IMR-90 (cell line): ENCODE data around the gene MCF2L2. TPM values are rescaled to one million over a fixed set of nuclear protein-coding genes. Genes with fewer than 3 reads are reported as not detected.

Experiments used
- ATAC-seq: fragments of 200-7000 bp; cut with Tn5 transposase; 2 replicates; pipeline ENCODE4 v1.9.1; 2020; ENCODE audit warnings: low read depth, mild to moderate bottlenecking, moderate library complexity
- BruUV-seq: library from RNA; stranded (reverse); fragments of 400-500 nt; replicated peaks from 2 replicates; lab custom pipeline; 2021; lab: Mats Ljungman, UMichigan
- CTCF ChIA-PET: fragments of 300-600 bp; formaldehyde crosslinking; extraction: SDS; loops from one replicate; lab custom pipeline; 2021; ENCODE audit warnings: antibody characterized with exemption; lab: Yijun Ruan, JAX
- POLR2A ChIA-PET: fragments of 300-600 bp; sonication (Branson Sonifier 250); formaldehyde crosslinking; loops from one replicate; lab custom pipeline; 2022; ENCODE audit warnings: antibody characterized with exemption; ENCODE audit not compliant: unreplicated experiment; lab: Charles Lee
- DNase-seq: peaks from one replicate; pipeline ENCODE4 v3.0.0; 2013
- H2AFZ ChIP-seq: replicated peaks from 2 replicates; pipeline ENCODE3; 2013; ENCODE audit warnings: low read length, mild to moderate bottlenecking; ENCODE audit not compliant: poor library complexity
- H2AK5ac ChIP-seq: 2 replicates; pipeline ENCODE4 v1.6.1; 2013; ENCODE audit warnings: low read depth, low read length, inconsistent platforms
- H2AK9ac ChIP-seq: replicated peaks from 2 replicates; pipeline ENCODE3; 2013; ENCODE audit warnings: mild to moderate bottlenecking, low read depth, low read length, moderate library complexity; ENCODE audit not compliant: poor library complexity
- H2BK120ac ChIP-seq: 2 replicates; pipeline ENCODE4 v1.6.1; 2013; ENCODE audit warnings: low read depth, low read length, inconsistent platforms
- H2BK15ac ChIP-seq: 3 replicates; pipeline ENCODE4 v1.6.1; 2013; ENCODE audit warnings: low read depth, low read length, inconsistent platforms
- H2BK20ac ChIP-seq: 2 replicates; pipeline ENCODE4 v1.6.1; 2013; ENCODE audit warnings: low read depth, mild to moderate bottlenecking, inconsistent platforms, low read length, moderate library complexity
- H2BK5ac ChIP-seq: 2 replicates; pipeline ENCODE4 v1.6.1; 2013; ENCODE audit warnings: mild to moderate bottlenecking, low read depth, low read length, inconsistent platforms; ENCODE audit not compliant: poor library complexity, severe bottlenecking
- H3K14ac ChIP-seq: replicated peaks from 2 replicates; pipeline ENCODE4 v1.6.1; 2013; ENCODE audit warnings: low read depth, low read length, inconsistent platforms
- H3K18ac ChIP-seq: 2 replicates; pipeline ENCODE4 v1.6.1; 2013; ENCODE audit warnings: low read depth, low read length, control low read depth
- H3K23ac ChIP-seq: 2 replicates; pipeline ENCODE4 v1.6.1; 2013; ENCODE audit warnings: low read depth, low read length, inconsistent platforms
- H3K27ac ChIP-seq: 2 replicates; pipeline ENCODE4 v1.5.1; 2013; ENCODE audit warnings: mild to moderate bottlenecking, control low read depth, low read length; ENCODE audit not compliant: insufficient read depth
- H3K27me3 ChIP-seq: 2 replicates; pipeline ENCODE4 v1.6.1; 2013; ENCODE audit warnings: low read length; ENCODE audit not compliant: control insufficient read depth, insufficient read depth
- H3K36me3 ChIP-seq: 2 replicates; pipeline ENCODE4 v1.6.1; 2013; ENCODE audit warnings: low read length, mixed read lengths; ENCODE audit not compliant: control insufficient read depth, insufficient read depth
- H3K4ac ChIP-seq: 2 replicates; pipeline ENCODE4 v1.6.1; 2013; ENCODE audit warnings: low read depth, low read length, inconsistent platforms
- H3K4me1 ChIP-seq: 2 replicates; pipeline ENCODE4 v1.6.1; 2013; ENCODE audit warnings: low read length, mixed read lengths; ENCODE audit not compliant: control insufficient read depth, insufficient read depth
- H3K4me2 ChIP-seq: 2 replicates; pipeline ENCODE4 v1.6.1; 2013; ENCODE audit warnings: low read depth, mild to moderate bottlenecking, control low read depth, low read length, moderate library complexity
- H3K4me3 ChIP-seq: 2 replicates; pipeline ENCODE4 v1.5.1; 2013; ENCODE audit warnings: low read depth, mild to moderate bottlenecking, control low read depth, low read length, moderate library complexity; ENCODE audit not compliant: insufficient read depth
- H3K56ac ChIP-seq: 2 replicates; pipeline ENCODE4 v1.6.1; 2013; ENCODE audit warnings: low read length, inconsistent platforms; ENCODE audit not compliant: insufficient read depth; ENCODE audit errors: extremely low read depth
- H3K79me1 ChIP-seq, 2 experiments: 2 replicates each; pipeline ENCODE4 v1.6.1; 2013; ENCODE audit warnings: low read length in 2 of 2, inconsistent platforms in 1 of 2, low read depth in 1 of 2
- H3K9ac ChIP-seq: 2 replicates; pipeline ENCODE4 v1.6.1; 2013; ENCODE audit warnings: low read depth, low read length, control low read depth
- H3K9me1 ChIP-seq: 2 replicates; pipeline ENCODE4 v1.6.1; 2013; ENCODE audit warnings: low read length, inconsistent platforms; ENCODE audit not compliant: insufficient read depth
- H3K9me3 ChIP-seq: 2 replicates; pipeline ENCODE4 v1.6.1; 2013; ENCODE audit warnings: low read length; ENCODE audit not compliant: control insufficient read depth, insufficient read depth
- H4K20me1 ChIP-seq: 2 replicates; pipeline ENCODE4 v1.6.1; 2013; ENCODE audit warnings: low read length, inconsistent platforms; ENCODE audit not compliant: insufficient read depth
- H4K5ac ChIP-seq: 2 replicates; pipeline ENCODE4 v1.6.1; 2013; ENCODE audit warnings: mild to moderate bottlenecking, low read depth, low read length, control low read depth
- H4K8ac ChIP-seq, 2 experiments: 2 replicates each; pipeline ENCODE4 v1.6.1; 2013; ENCODE audit warnings: low read depth in 2 of 2, low read length in 2 of 2, control low read depth in 1 of 2, inconsistent platforms in 1 of 2
- H4K91ac ChIP-seq: 2 replicates; pipeline ENCODE4 v1.6.1; 2013; ENCODE audit warnings: low read depth, low read length, inconsistent platforms; ENCODE audit not compliant: insufficient read depth
- BHLHE40 ChIP-seq: fragments of 150-350 bp; IDR thresholded peaks from 2 replicates; pipeline ENCODE4 v1.6.1; 2016; ENCODE audit warnings: mild to moderate bottlenecking, low read depth, low read length
- FOS ChIP-seq: fragments of 150-350 bp; IDR thresholded peaks from 2 replicates; pipeline ENCODE4 v1.6.1; 2016; ENCODE audit warnings: low read depth, low read length
- MAZ ChIP-seq: IDR thresholded peaks from 2 replicates; pipeline ENCODE4 v1.6.1; 2012; ENCODE audit warnings: low read depth, mild to moderate bottlenecking, low read length, improper control_type of control experiment, moderate library complexity, borderline replicate concordance
- MXI1 ChIP-seq: IDR thresholded peaks from 2 replicates; pipeline ENCODE4 v1.6.1; 2012; ENCODE audit warnings: low read depth, mild to moderate bottlenecking, low read length, moderate library complexity, borderline replicate concordance
- NFE2L2 ChIP-seq: fragments of 150-350 bp; IDR thresholded peaks from 2 replicates; pipeline ENCODE4 v1.6.1; 2016; ENCODE audit warnings: low read depth, mild to moderate bottlenecking, low read length
- POLR2A ChIP-seq: IDR thresholded peaks from 2 replicates; pipeline ENCODE4 v1.6.1; 2012; ENCODE audit warnings: mild to moderate bottlenecking, low read depth, low read length
- RAD21 ChIP-seq: IDR thresholded peaks from 2 replicates; pipeline ENCODE4 v1.6.1; 2012; ENCODE audit warnings: low read length, improper control_type of control experiment
- SMC3 ChIP-seq: fragments of 150-350 bp; IDR thresholded peaks from 2 replicates; pipeline ENCODE4 v1.6.1; 2016; ENCODE audit warnings: low read depth, mild to moderate bottlenecking, antibody characterized with exemption, low read length, moderate library complexity
- WGBS, 2 experiments: methylation state at CpG; one replicate each; pipeline versions ENCODE4 v1.1.5 to v1.1.7; 2013; ENCODE audit warnings: missing lambda C conversion rate in 2 of 2; ENCODE audit not compliant: insufficient read length in 1 of 2; ENCODE audit errors: extremely low coverage in 2 of 2; 5-methylcytosine and 5-hydroxymethylcytosine counted together
- dilution Hi-C: fragments of 300-500 bp; cut with HindIII; formaldehyde crosslinking; loops from one replicate; pipeline ENCODE4 v1.14.3; 2018; ENCODE audit warnings: low sequenced_read_pairs; ENCODE audit not compliant: unreplicated experiment
- in situ Hi-C: fragments of 300-500 bp; cut with MboI; formaldehyde crosslinking; loops from 3 replicates; pipeline ENCODE4 v1.14.3; 2019; ENCODE audit warnings: low sequenced_read_pairs, inconsistent platforms, mixed read lengths
- intact Hi-C: fragments of 100-400 bp; cut with micrococcal nuclease; formaldehyde crosslinking; loops from 2 replicates; pipeline ENCODE4 v1.10.0; 2022
- polyA plus RNA-seq, 3 experiments: library from polyadenylated mRNA; depleted of rRNA; stranded (reverse); fragments of >200 nt; gene quantifications; 2 replicates each; pipeline ENCODE4 v1.2.3, GENCODE V29; 2012; ENCODE audit warnings: low replicate concordance in 1 of 3
- total RNA-seq: library from RNA; depleted of rRNA; stranded (reverse); fragments of >200 nt; gene quantifications from 2 replicates; pipeline ENCODE4 v1.2.3, GENCODE V29; 2012
- TF ChIP-seq, protein P1 (sequence below): fragments of 150-350 bp; IDR thresholded peaks from 2 replicates; pipeline ENCODE4 v1.6.1; 2017; ENCODE audit warnings: mild to moderate bottlenecking, antibody characterized with exemption, low read length, low read depth
- TF ChIP-seq, protein P2 (sequence below): fragments of 150-350 bp; IDR thresholded peaks from 2 replicates; pipeline ENCODE4 v1.6.1; 2016; ENCODE audit warnings: low read depth, mild to moderate bottlenecking, low read length, moderate library complexity, borderline replicate concordance
- TF ChIP-seq, protein P3 (sequence below): conservative IDR thresholded peaks from 2 replicates; pipeline ENCODE4 v1.5.1; 2012; ENCODE audit warnings: mild to moderate bottlenecking, low read depth, low read length, improper control_type of control experiment

The MCF2L2 gene
- total and polyA plus RNA-seq, 2 of the 4 experiments (the other 2 are of a cell fraction) = under 0.01 TPM; not detected in 1

DNA sequence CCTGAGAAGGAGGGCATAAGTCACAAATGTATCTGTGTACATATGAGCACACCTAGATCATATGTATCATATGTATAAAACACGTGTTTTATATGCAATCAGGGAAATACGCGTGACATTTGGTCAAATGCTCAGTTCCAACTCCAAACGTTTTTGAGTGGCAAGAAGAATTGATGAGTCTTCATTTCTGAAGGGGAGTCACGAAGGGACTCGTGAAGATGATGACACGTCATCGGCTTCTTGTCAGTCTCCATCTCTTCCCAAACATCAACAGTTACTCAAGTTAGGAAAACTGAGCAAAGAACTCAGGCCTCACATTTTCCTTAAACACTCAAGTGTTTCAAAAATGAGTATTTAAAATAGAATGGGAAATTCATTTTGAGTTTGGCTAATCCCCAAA is 95.9 kb downstream of the MCF2L2 start:
- Histone ChIP-seq H2AK9ac (no peak overlapping the region), H3K9ac (no peak overlapping the region), H3K27me3 (peaks cover 30% of the 10 kb centered on the region), H2BK15ac (no peak overlapping the region), H3K23ac (no peak overlapping the region), H4K20me1 (no peaks in the 10 kb centered on the region), H3K4me3 (no peak overlapping the region), H3K14ac (no peak overlapping the region), H2AFZ (no peak overlapping the region), H3K9me3 (0 out of 2 replicates have a peak, but pooled peaks cover 2% of the 10 kb centered on the region), H2AK5ac (no peak overlapping the region), H3K56ac (no peak overlapping the region), H3K27ac (no peak overlapping the region), H3K4me2 (no peak overlapping the region), H3K18ac (no peak overlapping the region), H4K91ac (no peak overlapping the region), H2BK120ac (no peak overlapping the region), H3K36me3 (no peaks in the 10 kb centered on the region), H4K5ac (no peak overlapping the region), H3K4ac (no peak overlapping the region), H2BK5ac (no peak overlapping the region), H3K9me1 (no peaks in the 10 kb centered on the region), H2BK20ac (no peak overlapping the region), H4K8ac (no peak overlapping the region), H3K4me1 (no peaks in the 10 kb centered on the region), H3K79me1 (no peaks in the 10 kb centered on the region)
- WGBS, 2 experiments = no CpG with 5 or more reads among the region's 8 CpGs
- intact Hi-C loops = no loop called here
- DNase-seq = no peak
- CTCF ChIA-PET = no interaction called here
- no peak for ATAC-seq
- BruUV-seq = no TSS peak
- dilution Hi-C loops = no loop called here
- in situ Hi-C loops = no loop called here
- TF ChIP-seq BHLHE40 (no peak), NFE2L2 (no peak), MXI1 (no peak), RAD21 (no peak), FOS (no peak), MAZ (no peak), SMC3 (no peak), POLR2A (no peak)
- TF ChIP-seq, protein P1, sequence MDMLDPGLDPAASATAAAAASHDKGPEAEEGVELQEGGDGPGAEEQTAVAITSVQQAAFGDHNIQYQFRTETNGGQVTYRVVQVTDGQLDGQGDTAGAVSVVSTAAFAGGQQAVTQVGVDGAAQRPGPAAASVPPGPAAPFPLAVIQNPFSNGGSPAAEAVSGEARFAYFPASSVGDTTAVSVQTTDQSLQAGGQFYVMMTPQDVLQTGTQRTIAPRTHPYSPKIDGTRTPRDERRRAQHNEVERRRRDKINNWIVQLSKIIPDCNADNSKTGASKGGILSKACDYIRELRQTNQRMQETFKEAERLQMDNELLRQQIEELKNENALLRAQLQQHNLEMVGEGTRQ = no peak
- TF ChIP-seq, protein P2, sequence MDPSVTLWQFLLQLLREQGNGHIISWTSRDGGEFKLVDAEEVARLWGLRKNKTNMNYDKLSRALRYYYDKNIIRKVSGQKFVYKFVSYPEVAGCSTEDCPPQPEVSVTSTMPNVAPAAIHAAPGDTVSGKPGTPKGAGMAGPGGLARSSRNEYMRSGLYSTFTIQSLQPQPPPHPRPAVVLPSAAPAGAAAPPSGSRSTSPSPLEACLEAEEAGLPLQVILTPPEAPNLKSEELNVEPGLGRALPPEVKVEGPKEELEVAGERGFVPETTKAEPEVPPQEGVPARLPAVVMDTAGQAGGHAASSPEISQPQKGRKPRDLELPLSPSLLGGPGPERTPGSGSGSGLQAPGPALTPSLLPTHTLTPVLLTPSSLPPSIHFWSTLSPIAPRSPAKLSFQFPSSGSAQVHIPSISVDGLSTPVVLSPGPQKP = no peak
- TF ChIP-seq, protein P3, sequence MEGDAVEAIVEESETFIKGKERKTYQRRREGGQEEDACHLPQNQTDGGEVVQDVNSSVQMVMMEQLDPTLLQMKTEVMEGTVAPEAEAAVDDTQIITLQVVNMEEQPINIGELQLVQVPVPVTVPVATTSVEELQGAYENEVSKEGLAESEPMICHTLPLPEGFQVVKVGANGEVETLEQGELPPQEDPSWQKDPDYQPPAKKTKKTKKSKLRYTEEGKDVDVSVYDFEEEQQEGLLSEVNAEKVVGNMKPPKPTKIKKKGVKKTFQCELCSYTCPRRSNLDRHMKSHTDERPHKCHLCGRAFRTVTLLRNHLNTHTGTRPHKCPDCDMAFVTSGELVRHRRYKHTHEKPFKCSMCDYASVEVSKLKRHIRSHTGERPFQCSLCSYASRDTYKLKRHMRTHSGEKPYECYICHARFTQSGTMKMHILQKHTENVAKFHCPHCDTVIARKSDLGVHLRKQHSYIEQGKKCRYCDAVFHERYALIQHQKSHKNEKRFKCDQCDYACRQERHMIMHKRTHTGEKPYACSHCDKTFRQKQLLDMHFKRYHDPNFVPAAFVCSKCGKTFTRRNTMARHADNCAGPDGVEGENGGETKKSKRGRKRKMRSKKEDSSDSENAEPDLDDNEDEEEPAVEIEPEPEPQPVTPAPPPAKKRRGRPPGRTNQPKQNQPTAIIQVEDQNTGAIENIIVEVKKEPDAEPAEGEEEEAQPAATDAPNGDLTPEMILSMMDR = no peak
- POLR2A ChIA-PET = no interaction called here
